ENCODE results near the gene C9orf72. TPM values are rescaled to one million over a fixed set of nuclear protein-coding genes. Genes with fewer than 3 reads are reported as not detected.

The C9orf72 gene
- total and polyA plus RNA-seq, 2 of the 8 experiments (the other 6 are each of a cell fraction or from before 2014, with no cell fraction given) = 7.2 to 17.5 TPM

DNA sequence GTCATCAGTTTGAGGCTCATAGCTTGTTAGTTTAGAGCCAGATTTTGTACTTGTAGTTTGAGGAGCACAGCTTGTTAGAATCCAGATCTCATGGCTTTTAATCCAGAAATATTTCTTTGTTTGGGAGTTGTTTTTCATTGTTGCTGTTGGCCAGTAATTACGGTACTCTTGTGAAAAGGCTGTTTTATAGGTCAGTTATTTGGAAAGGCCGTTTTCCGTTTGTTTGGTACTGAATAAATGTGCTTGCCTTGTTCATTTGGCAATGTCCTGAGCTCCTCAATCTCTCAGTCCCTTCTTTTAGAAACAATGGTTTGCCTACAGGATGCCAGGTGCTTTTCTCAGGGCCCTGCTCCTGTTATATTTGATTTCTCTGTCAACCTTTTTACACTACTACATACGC lies 39.1 kb downstream of the C9orf72 start (continued):
- TF ChIP-seq, protein P1, sequence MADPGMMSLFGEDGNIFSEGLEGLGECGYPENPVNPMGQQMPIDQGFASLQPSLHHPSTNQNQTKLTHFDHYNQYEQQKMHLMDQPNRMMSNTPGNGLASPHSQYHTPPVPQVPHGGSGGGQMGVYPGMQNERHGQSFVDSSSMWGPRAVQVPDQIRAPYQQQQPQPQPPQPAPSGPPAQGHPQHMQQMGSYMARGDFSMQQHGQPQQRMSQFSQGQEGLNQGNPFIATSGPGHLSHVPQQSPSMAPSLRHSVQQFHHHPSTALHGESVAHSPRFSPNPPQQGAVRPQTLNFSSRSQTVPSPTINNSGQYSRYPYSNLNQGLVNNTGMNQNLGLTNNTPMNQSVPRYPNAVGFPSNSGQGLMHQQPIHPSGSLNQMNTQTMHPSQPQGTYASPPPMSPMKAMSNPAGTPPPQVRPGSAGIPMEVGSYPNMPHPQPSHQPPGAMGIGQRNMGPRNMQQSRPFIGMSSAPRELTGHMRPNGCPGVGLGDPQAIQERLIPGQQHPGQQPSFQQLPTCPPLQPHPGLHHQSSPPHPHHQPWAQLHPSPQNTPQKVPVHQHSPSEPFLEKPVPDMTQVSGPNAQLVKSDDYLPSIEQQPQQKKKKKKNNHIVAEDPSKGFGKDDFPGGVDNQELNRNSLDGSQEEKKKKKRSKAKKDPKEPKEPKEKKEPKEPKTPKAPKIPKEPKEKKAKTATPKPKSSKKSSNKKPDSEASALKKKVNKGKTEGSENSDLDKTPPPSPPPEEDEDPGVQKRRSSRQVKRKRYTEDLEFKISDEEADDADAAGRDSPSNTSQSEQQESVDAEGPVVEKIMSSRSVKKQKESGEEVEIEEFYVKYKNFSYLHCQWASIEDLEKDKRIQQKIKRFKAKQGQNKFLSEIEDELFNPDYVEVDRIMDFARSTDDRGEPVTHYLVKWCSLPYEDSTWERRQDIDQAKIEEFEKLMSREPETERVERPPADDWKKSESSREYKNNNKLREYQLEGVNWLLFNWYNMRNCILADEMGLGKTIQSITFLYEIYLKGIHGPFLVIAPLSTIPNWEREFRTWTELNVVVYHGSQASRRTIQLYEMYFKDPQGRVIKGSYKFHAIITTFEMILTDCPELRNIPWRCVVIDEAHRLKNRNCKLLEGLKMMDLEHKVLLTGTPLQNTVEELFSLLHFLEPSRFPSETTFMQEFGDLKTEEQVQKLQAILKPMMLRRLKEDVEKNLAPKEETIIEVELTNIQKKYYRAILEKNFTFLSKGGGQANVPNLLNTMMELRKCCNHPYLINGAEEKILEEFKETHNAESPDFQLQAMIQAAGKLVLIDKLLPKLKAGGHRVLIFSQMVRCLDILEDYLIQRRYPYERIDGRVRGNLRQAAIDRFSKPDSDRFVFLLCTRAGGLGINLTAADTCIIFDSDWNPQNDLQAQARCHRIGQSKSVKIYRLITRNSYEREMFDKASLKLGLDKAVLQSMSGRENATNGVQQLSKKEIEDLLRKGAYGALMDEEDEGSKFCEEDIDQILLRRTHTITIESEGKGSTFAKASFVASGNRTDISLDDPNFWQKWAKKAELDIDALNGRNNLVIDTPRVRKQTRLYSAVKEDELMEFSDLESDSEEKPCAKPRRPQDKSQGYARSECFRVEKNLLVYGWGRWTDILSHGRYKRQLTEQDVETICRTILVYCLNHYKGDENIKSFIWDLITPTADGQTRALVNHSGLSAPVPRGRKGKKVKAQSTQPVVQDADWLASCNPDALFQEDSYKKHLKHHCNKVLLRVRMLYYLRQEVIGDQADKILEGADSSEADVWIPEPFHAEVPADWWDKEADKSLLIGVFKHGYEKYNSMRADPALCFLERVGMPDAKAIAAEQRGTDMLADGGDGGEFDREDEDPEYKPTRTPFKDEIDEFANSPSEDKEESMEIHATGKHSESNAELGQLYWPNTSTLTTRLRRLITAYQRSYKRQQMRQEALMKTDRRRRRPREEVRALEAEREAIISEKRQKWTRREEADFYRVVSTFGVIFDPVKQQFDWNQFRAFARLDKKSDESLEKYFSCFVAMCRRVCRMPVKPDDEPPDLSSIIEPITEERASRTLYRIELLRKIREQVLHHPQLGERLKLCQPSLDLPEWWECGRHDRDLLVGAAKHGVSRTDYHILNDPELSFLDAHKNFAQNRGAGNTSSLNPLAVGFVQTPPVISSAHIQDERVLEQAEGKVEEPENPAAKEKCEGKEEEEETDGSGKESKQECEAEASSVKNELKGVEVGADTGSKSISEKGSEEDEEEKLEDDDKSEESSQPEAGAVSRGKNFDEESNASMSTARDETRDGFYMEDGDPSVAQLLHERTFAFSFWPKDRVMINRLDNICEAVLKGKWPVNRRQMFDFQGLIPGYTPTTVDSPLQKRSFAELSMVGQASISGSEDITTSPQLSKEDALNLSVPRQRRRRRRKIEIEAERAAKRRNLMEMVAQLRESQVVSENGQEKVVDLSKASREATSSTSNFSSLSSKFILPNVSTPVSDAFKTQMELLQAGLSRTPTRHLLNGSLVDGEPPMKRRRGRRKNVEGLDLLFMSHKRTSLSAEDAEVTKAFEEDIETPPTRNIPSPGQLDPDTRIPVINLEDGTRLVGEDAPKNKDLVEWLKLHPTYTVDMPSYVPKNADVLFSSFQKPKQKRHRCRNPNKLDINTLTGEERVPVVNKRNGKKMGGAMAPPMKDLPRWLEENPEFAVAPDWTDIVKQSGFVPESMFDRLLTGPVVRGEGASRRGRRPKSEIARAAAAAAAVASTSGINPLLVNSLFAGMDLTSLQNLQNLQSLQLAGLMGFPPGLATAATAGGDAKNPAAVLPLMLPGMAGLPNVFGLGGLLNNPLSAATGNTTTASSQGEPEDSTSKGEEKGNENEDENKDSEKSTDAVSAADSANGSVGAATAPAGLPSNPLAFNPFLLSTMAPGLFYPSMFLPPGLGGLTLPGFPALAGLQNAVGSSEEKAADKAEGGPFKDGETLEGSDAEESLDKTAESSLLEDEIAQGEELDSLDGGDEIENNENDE (IDR thresholded peaks at IDR 0.05; ENCODE audit: insufficient replicate concordance, low read length) = no peak
- no peak for TF ChIP-seq BACH1 (IDR thresholded peaks at IDR 0.05; ENCODE audit: low read length)
- TF ChIP-seq, protein P2, sequence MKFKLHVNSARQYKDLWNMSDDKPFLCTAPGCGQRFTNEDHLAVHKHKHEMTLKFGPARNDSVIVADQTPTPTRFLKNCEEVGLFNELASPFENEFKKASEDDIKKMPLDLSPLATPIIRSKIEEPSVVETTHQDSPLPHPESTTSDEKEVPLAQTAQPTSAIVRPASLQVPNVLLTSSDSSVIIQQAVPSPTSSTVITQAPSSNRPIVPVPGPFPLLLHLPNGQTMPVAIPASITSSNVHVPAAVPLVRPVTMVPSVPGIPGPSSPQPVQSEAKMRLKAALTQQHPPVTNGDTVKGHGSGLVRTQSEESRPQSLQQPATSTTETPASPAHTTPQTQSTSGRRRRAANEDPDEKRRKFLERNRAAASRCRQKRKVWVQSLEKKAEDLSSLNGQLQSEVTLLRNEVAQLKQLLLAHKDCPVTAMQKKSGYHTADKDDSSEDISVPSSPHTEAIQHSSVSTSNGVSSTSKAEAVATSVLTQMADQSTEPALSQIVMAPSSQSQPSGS (IDR thresholded peaks at IDR 0.05; ENCODE audit: low read length) = no peak
- no peak for TF ChIP-seq POLR2A (IDR thresholded peaks at IDR 0.05; ENCODE audit: control extremely low read depth in 1 of 2, low read depth in 2 of 2, low read length in 2 of 2)
- TF ChIP-seq SRF (IDR thresholded peaks at IDR 0.05; ENCODE audit: low read depth, low read length) = no peak
- TF ChIP-seq SIN3A (conservative IDR thresholded peaks at IDR 0.05 in 1 of 2, IDR thresholded peaks at IDR 0.05 in 1 of 2; ENCODE audit: low read depth in 1 of 2, low read length in 2 of 2) = no peak
- TF ChIP-seq, protein P3, sequence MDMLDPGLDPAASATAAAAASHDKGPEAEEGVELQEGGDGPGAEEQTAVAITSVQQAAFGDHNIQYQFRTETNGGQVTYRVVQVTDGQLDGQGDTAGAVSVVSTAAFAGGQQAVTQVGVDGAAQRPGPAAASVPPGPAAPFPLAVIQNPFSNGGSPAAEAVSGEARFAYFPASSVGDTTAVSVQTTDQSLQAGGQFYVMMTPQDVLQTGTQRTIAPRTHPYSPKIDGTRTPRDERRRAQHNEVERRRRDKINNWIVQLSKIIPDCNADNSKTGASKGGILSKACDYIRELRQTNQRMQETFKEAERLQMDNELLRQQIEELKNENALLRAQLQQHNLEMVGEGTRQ (IDR thresholded peaks at IDR 0.05; ENCODE audit: low read length) = no peak
